Astrocyte (in vitro differentiated cells and primary cell): ENCODE results near the gene SH3PXD2B.
"Not testable (repeated sequence)": the region's sequence is repeated elsewhere in the genome, so short reads cannot be mapped to it uniquely, and the experiment has no call there.

Experiments
- CTCF ChIP-seq: IDR thresholded peaks from 2 replicates; pipeline ENCODE4 v1.5.1; 2011; ENCODE audit warnings: low read depth, mild to moderate bottlenecking, inconsistent platforms, low read length, moderate library complexity; ENCODE audit not compliant: insufficient read depth
- EZH2 ChIP-seq: IDR thresholded peaks from 2 replicates; pipeline ENCODE4 v1.6.1; 2012; ENCODE audit warnings: mild to moderate bottlenecking, low read length, inconsistent platforms; ENCODE audit not compliant: insufficient read depth

- TF ChIP-seq EZH2, CTCF: not testable (repeated sequence)
Measured at GRCh38 chr5:172291837-172292236, 162.5 kb downstream of the SH3PXD2B start.
